Mesendoderm (in vitro differentiated cells): Measurements from ENCODE around the gene ZDBF2.

Experiments used
- DNase-seq: peaks from one replicate; pipeline ENCODE4 v3.0.0; 2013
- H2AK5ac ChIP-seq: 2 replicates; pipeline ENCODE4 v1.6.1; 2013; ENCODE audit warnings: low read length, inconsistent platforms
- H2BK120ac ChIP-seq: 2 replicates; pipeline ENCODE4 v1.6.1; 2013; ENCODE audit warnings: low read depth, mild to moderate bottlenecking, low read length, moderate library complexity, mixed read lengths
- H2BK15ac ChIP-seq: replicated peaks from 2 replicates; pipeline ENCODE4 v1.6.1; 2013; ENCODE audit warnings: low read depth, mild to moderate bottlenecking, moderate library complexity
- H2BK5ac ChIP-seq: 2 replicates; pipeline ENCODE4 v1.6.1; 2013; ENCODE audit warnings: low read length, inconsistent platforms
- H3K18ac ChIP-seq: 2 replicates; pipeline ENCODE4 v1.6.1; 2013; ENCODE audit warnings: mild to moderate bottlenecking, low read length, mixed read lengths
- H3K23ac ChIP-seq: one replicate; pipeline ENCODE4 v1.6.1; 2013; ENCODE audit warnings: low read length
- H3K27ac ChIP-seq: 2 replicates; pipeline ENCODE4 v1.5.1; 2013; ENCODE audit warnings: low read depth, mild to moderate bottlenecking, inconsistent platforms, low read length, moderate library complexity
- H3K27me3 ChIP-seq: 2 replicates; pipeline ENCODE4 v1.6.1; 2013; ENCODE audit warnings: low read length, control low read depth, mild to moderate bottlenecking, inconsistent platforms; ENCODE audit not compliant: insufficient read depth, poor library complexity
- H3K36me3 ChIP-seq: 2 replicates; pipeline ENCODE4 v1.6.1; 2013; ENCODE audit warnings: low read length, inconsistent platforms; ENCODE audit not compliant: control insufficient read depth, insufficient read depth
- H3K4ac ChIP-seq: one replicate; pipeline ENCODE4 v1.6.1; 2013; ENCODE audit warnings: low read depth, mild to moderate bottlenecking, low read length, moderate library complexity
- H3K4me1 ChIP-seq: 2 replicates; pipeline ENCODE4 v1.6.1; 2013; ENCODE audit warnings: low read depth, low read length, inconsistent platforms; ENCODE audit not compliant: control insufficient read depth
- H3K4me2 ChIP-seq: 2 replicates; pipeline ENCODE4 v1.6.1; 2013; ENCODE audit warnings: low read length
- H3K4me3 ChIP-seq: 2 replicates; pipeline ENCODE4 v1.5.1; 2013; ENCODE audit warnings: mild to moderate bottlenecking, low read length
- H3K56ac ChIP-seq: one replicate; pipeline ENCODE4 v1.6.1; 2013; ENCODE audit warnings: low read length
- H3K79me1 ChIP-seq: 2 replicates; pipeline ENCODE4 v1.6.1; 2013; ENCODE audit warnings: low read length, inconsistent platforms
- H3K79me2 ChIP-seq: 2 replicates; pipeline ENCODE4 v1.6.1; 2013; ENCODE audit warnings: mild to moderate bottlenecking, low read length; ENCODE audit not compliant: control insufficient read depth, insufficient read depth
- H3K9ac ChIP-seq: 2 replicates; pipeline ENCODE4 v1.6.1; 2013; ENCODE audit warnings: low read length, inconsistent platforms
- H4K5ac ChIP-seq: one replicate; pipeline ENCODE4 v1.6.1; 2013; ENCODE audit warnings: low read length
- H4K8ac ChIP-seq: one replicate; pipeline ENCODE4 v1.6.1; 2013; ENCODE audit warnings: low read depth, mild to moderate bottlenecking, control low read depth, low read length, moderate library complexity
- WGBS: extraction: QIAGEN DNeasy Blood & Tissue Kit; methylation state at CpG from one replicate; pipeline ENCODE4 v1.1.7; 2013; ENCODE audit warnings: low lambda C conversion rate, missing lambda C conversion rate; ENCODE audit not compliant: insufficient coverage; ENCODE audit errors: extremely low coverage; 5-methylcytosine and 5-hydroxymethylcytosine counted together

Gene ZDBF2

GRCh38 chr2:206263959-206264603 lies 10.4 kb upstream of the ZDBF2 start:
- no peak overlapping the region for H2BK5ac ChIP-seq

GRCh38 chr2:206266130-206267125 lies 8.0 kb upstream of the ZDBF2 start:
- no peaks in the 10 kb centered on the region for H3K36me3 ChIP-seq
- H3K27me3 ChIP-seq: peaks cover 46% of the 10 kb centered on the region
- no peak overlapping the region for H2BK15ac ChIP-seq
- H3K56ac ChIP-seq: no peak overlapping the region
- H3K4me3 ChIP-seq: no peak overlapping the region
- no peak overlapping the region for H4K8ac ChIP-seq
- no peak overlapping the region for H3K9ac ChIP-seq
- no CpG with 5 or more reads among the region's 10 CpGs for WGBS
- H2BK5ac ChIP-seq: no peak overlapping the region
- H3K4ac ChIP-seq: no peak overlapping the region
- H4K5ac ChIP-seq: no peak overlapping the region
- no peak overlapping the region for H3K4me2 ChIP-seq
- H3K4me1 ChIP-seq: no peaks in the 10 kb centered on the region
- no peak overlapping the region for H3K18ac ChIP-seq
- H3K79me1 ChIP-seq: no peaks in the 10 kb centered on the region
- no peak overlapping the region for H2BK120ac ChIP-seq
- H3K79me2 ChIP-seq: no peaks in the 10 kb centered on the region
- H3K27ac ChIP-seq: no peak overlapping the region
- no peak overlapping the region for H2AK5ac ChIP-seq
- DNase-seq: no peak
- no peak overlapping the region for H3K23ac ChIP-seq

More at GRCh38 chr2:206263959-206264603, 10.4 kb upstream of the ZDBF2 start:
- H3K23ac ChIP-seq: no peak overlapping the region
- H3K4me2 ChIP-seq: no peak overlapping the region
- no peak overlapping the region for H3K27ac ChIP-seq
- H2AK5ac ChIP-seq: no peak overlapping the region
- H2BK120ac ChIP-seq: no peak overlapping the region
- no peak overlapping the region for H3K4ac ChIP-seq
- no peaks in the 10 kb centered on the region for H3K4me1 ChIP-seq
- no peaks in the 10 kb centered on the region for H3K79me2 ChIP-seq
- no peak for DNase-seq
- no peaks in the 10 kb centered on the region for H3K79me1 ChIP-seq
- no CpG with 5 or more reads among the region's 21 CpGs for WGBS
- H3K27me3 ChIP-seq: peaks cover 63% of the 10 kb centered on the region
- H3K36me3 ChIP-seq: no peaks in the 10 kb centered on the region
- H4K5ac ChIP-seq: no peak overlapping the region
- H3K9ac ChIP-seq: no peak overlapping the region
- H4K8ac ChIP-seq: no peak overlapping the region
- H3K4me3 ChIP-seq: no peak overlapping the region
- no peak overlapping the region for H2BK15ac ChIP-seq
- H3K18ac ChIP-seq: no peak overlapping the region
- no peak overlapping the region for H3K56ac ChIP-seq

- H4K8ac ChIP-seq: no peak overlapping the region
- H3K18ac ChIP-seq: no peak overlapping the region
- no peak overlapping the region for H3K23ac ChIP-seq
- no peak overlapping the region for H3K4me3 ChIP-seq
- WGBS: no CpG with 5 or more reads among the region's 5 CpGs
- H3K27me3 ChIP-seq: peaks cover 42% of the 10 kb centered on the region
- H3K4ac ChIP-seq: no peak overlapping the region
- H3K4me1 ChIP-seq: no peaks in the 10 kb centered on the region
- H3K79me1 ChIP-seq: no peaks in the 10 kb centered on the region
- no peak overlapping the region for H2BK15ac ChIP-seq
- no peak for DNase-seq
- H2BK120ac ChIP-seq: no peak overlapping the region
- no peaks in the 10 kb centered on the region for H3K79me2 ChIP-seq
- H2AK5ac ChIP-seq: no peak overlapping the region
- no peak overlapping the region for H4K5ac ChIP-seq
- H3K9ac ChIP-seq: no peak overlapping the region
- no peak overlapping the region for H3K4me2 ChIP-seq
- no peaks in the 10 kb centered on the region for H3K36me3 ChIP-seq
- no peak overlapping the region for H3K56ac ChIP-seq
- no peak overlapping the region for H3K27ac ChIP-seq
- H2BK5ac ChIP-seq: no peak overlapping the region
Measured at GRCh38 chr2:206267567-206267966, 6.9 kb upstream of the ZDBF2 start.

GRCh38 chr2:206271065-206271464 lies 3.4 kb upstream of the ZDBF2 start:
- Histone ChIP-seq H3K27ac (no peak overlapping the region), H4K8ac (no peak overlapping the region), H3K18ac (no peak overlapping the region), H3K79me1 (no peaks in the 10 kb centered on the region), H3K36me3 (no peaks in the 10 kb centered on the region), H3K4me2 (no peak overlapping the region), H4K5ac (no peak overlapping the region), H3K4me3 (no peak overlapping the region), H2AK5ac (no peak overlapping the region), H2BK15ac (no peak overlapping the region), H3K56ac (no peak overlapping the region), H3K4me1 (no peaks in the 10 kb centered on the region), H3K27me3 (peaks cover 22% of the 10 kb centered on the region), H3K9ac (no peak overlapping the region), H3K79me2 (no peaks in the 10 kb centered on the region), H3K4ac (no peak overlapping the region), H3K23ac (no peak overlapping the region), H2BK5ac (no peak overlapping the region), H2BK120ac (no peak overlapping the region)
- no CpG with 5 or more reads among the region's 1 CpG for WGBS
- no peak for DNase-seq

GRCh38 chr2:206273905-206274304 lies 558 bp upstream of the ZDBF2 start:
- H3K4me1 ChIP-seq: no peaks in the 10 kb centered on the region
- no peak overlapping the region for H3K4me3 ChIP-seq
- no peak overlapping the region for H3K9ac ChIP-seq
- no peak overlapping the region for H2BK5ac ChIP-seq
- no peak overlapping the region for H2BK120ac ChIP-seq
- H2BK15ac ChIP-seq: no peak overlapping the region
- H3K27ac ChIP-seq: no peak overlapping the region
- no peaks in the 10 kb centered on the region for H3K79me1 ChIP-seq
- DNase-seq: no peak
- no peak overlapping the region for H3K56ac ChIP-seq
- no peak overlapping the region for H3K4ac ChIP-seq
- peaks cover 12% of the 10 kb centered on the region for H3K27me3 ChIP-seq
- no peak overlapping the region for H3K23ac ChIP-seq
- peak overlapping the region; percentile 58 for H3K4me2 ChIP-seq
- H3K79me2 ChIP-seq: no peaks in the 10 kb centered on the region
- no peak overlapping the region for H4K8ac ChIP-seq
- no peak overlapping the region for H3K18ac ChIP-seq
- no peak overlapping the region for H2AK5ac ChIP-seq
- no peaks in the 10 kb centered on the region for H3K36me3 ChIP-seq
- no peak overlapping the region for H4K5ac ChIP-seq
- WGBS: no CpG with 5 or more reads among the region's 6 CpGs
